Heart right ventricle (tissue), 16 donors: ENCODE results near the gene PARP2. TPM values are rescaled to one million over a fixed set of nuclear protein-coding genes. Genes with fewer than 3 reads are reported as not detected.

ENCODE experiments used
- ATAC-seq, 8 donors: fragments of 200-7000 bp; cut with Tn5 transposase; one replicate each; pipeline ENCODE4 v1.9.1; 2020; ENCODE audit warnings: mild to moderate bottlenecking in 8 of 8, moderate library complexity in 8 of 8, moderate number of reproducible peaks in 1 of 8
- DNase-seq, 2 donors: peaks; one replicate each; pipeline ENCODE4 v3.0.0-alpha.2; 2020
- H3K27ac ChIP-seq, 10 donors: fragments of 200-600 bp; sonication (generic) in 2 of 10; one replicate each; pipeline versions ENCODE4 v1.5.0 to v1.8.0; 2020 to 2022; ENCODE audit warnings: mild to moderate bottlenecking in 3 of 10
- H3K27me3 ChIP-seq, 7 donors: fragments of 200-600 bp; one replicate each; pipeline ENCODE4 v1.8.0; 2021 to 2022; ENCODE audit warnings: mild to moderate bottlenecking in 2 of 7
- H3K36me3 ChIP-seq, 9 donors: fragments of 200-600 bp; sonication (generic) in 1 of 9; one replicate each; pipeline versions ENCODE4 v1.5.0 to v1.8.0; 2020 to 2022; ENCODE audit warnings: mild to moderate bottlenecking in 2 of 9
- H3K4me1 ChIP-seq, 9 donors: fragments of 200-600 bp; sonication (generic) in 1 of 9; one replicate each; pipeline versions ENCODE4 v1.5.0 to v1.8.0; 2020 to 2022; ENCODE audit warnings: mild to moderate bottlenecking in 4 of 9
- H3K4me3 ChIP-seq, 10 donors: fragments of 200-600 bp; sonication (generic) in 2 of 10; one replicate each; pipeline versions ENCODE4 v1.5.0 to v1.8.0; 2020 to 2022; ENCODE audit warnings: mild to moderate bottlenecking in 7 of 10, moderate library complexity in 2 of 10
- H3K9me3 ChIP-seq, 11 donors: fragments of 200-600 bp in 10 of 11; sonication (generic) in 2 of 11; one replicate each; pipeline versions ENCODE4 v1.5.0 to v1.8.0; 2013 to 2022; ENCODE audit warnings: mild to moderate bottlenecking in 2 of 11, control low read depth in 1 of 11, moderate library complexity in 1 of 11
- WGBS, 2 donors: extraction: QIAGEN DNeasy Blood & Tissue Kit; methylation state at CpG; one replicate each; pipeline ENCODE4 v1.1.7; 2013; ENCODE audit warnings: inconsistent platforms in 1 of 2; 5-methylcytosine and 5-hydroxymethylcytosine counted together
- intact Hi-C, 10 donors: fragments of 100-400 bp; cut with DNase I; formaldehyde crosslinking; loops; one replicate each; pipeline versions ENCODE4 v1.11.1 to v1.14.2; 2022
- polyA plus RNA-seq, 2 donors: library from polyadenylated mRNA; stranded (reverse); fragments of 200-250 nt; gene quantifications; one replicate each; pipeline ENCODE4 v1.2.3, GENCODE V29; 2013
- total RNA-seq, 10 donors: library from RNA; stranded (reverse); fragmentation: NEBNext Ultra II Directional in 3 of 10; extraction: Animal tissue kit (Norgen Biotek cat#: 25700) in 3 of 10; gene quantifications; one replicate each; pipeline versions ENCODE4 v1.2.1 to v1.2.4, GENCODE V29; 2021 to 2023
- TF ChIP-seq, protein P1 (sequence below), 9 donors: fragments of 200-600 bp; sonication (generic) in 2 of 9; IDR thresholded peaks; one replicate each; pipeline versions ENCODE4 v1.5.0 to v1.8.0; 2021 to 2022; ENCODE audit warnings: antibody characterized with exemption in 9 of 9, mild to moderate bottlenecking in 5 of 9, moderate library complexity in 1 of 9
- donor health status: Arrhythmogenic right ventricular cardiomyopathy.
- donor health status: ischemic (EF 13 %, LVEDD 7.1; RV severe dilation, severe dysfunction).
- donor health status: healthy with polysubstance abuse.
- donor health status: DM: no; HTN: yes; CAD: no.
- donor health status: DM: no; HTN: no; CAD: no.
- donor health status: ischemic (EF 25% LVEDD 6.9; RV normal size, moderate dysfunction).
- donor health status: ischemic (EF 25% LVEDD 5.7; RV mildly dilated, moderate dysfunction).
- donor health status: healthy.
- donor health status: DM: yes; HTN: yes; CAD: no.
- donor health status: Ischemic cardiomyopathy.
- donor health status: ischemic (EF 35%, LVEDD 5.7; RV mildly dilated, moderate dysfunction).
- donor health status: nonischemic (EF 11% LVEDD 7.7; RV severe dilation, severe dysfunction).
- donor health status: DM: yes; HTN: yes; CAD: no.
- donor health status: PGD.
- donor health status: ischemic (EF 29% LVEDD 5.4; RV normal size, mild dysfunction).
- donor health status: nonischemic (EF 23%, LVEDD 6.1; RV moderate dilation, normal function).

Gene PARP2
- total and polyA plus RNA-seq, 12 donors = 13.5 to 19.5 (median 16.0) TPM

DNA sequence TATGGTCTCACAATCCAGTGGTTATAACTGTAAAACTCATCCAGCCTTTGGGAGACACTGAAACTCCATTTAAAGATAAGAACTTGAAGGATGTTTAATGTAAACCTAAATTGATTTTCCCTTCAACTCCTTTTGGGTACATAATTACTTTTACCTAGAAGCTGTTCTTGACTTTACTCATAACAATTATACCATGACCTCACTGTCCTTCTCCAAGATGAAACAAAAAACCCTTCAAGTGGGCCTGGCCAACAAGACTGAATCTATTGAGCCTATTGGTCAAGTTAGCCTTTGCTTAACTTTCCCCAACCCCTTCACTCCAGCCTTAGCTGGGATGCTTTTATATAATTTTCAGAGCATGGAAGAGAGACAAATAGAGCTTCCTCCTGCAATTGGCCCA, 22.5 kb downstream of the PARP2 start:
- no peaks in the 10 kb centered on the region for H3K4me1 ChIP-seq
- intact Hi-C loops = no loop called here
- H3K27me3 ChIP-seq = no peaks in the 10 kb centered on the region
- H3K36me3 ChIP-seq = peaks cover 0 to 100% (median 42%) of the 10 kb centered on the region in 9 donors
- H3K4me3 ChIP-seq = no peak overlapping the region
- no peak overlapping the region for H3K27ac ChIP-seq
- ATAC-seq (no peak), DNase-seq (no peak)
- TF ChIP-seq, protein P1, sequence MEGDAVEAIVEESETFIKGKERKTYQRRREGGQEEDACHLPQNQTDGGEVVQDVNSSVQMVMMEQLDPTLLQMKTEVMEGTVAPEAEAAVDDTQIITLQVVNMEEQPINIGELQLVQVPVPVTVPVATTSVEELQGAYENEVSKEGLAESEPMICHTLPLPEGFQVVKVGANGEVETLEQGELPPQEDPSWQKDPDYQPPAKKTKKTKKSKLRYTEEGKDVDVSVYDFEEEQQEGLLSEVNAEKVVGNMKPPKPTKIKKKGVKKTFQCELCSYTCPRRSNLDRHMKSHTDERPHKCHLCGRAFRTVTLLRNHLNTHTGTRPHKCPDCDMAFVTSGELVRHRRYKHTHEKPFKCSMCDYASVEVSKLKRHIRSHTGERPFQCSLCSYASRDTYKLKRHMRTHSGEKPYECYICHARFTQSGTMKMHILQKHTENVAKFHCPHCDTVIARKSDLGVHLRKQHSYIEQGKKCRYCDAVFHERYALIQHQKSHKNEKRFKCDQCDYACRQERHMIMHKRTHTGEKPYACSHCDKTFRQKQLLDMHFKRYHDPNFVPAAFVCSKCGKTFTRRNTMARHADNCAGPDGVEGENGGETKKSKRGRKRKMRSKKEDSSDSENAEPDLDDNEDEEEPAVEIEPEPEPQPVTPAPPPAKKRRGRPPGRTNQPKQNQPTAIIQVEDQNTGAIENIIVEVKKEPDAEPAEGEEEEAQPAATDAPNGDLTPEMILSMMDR (IDR thresholded peaks at IDR 0.05) = no peak
- no peaks in the 10 kb centered on the region for H3K9me3 ChIP-seq

- Histone ChIP-seq H3K36me3 (peaks cover 0 to 100% (median 91%) of the 10 kb centered on the region in 9 donors), H3K27me3 (no peaks in the 10 kb centered on the region), H3K4me3 (no peak overlapping the region), H3K27ac (no peak overlapping the region), H3K9me3 (no peaks in the 10 kb centered on the region), H3K4me1 (no peaks in the 10 kb centered on the region)
- intact Hi-C loops = no loop called here
- DNase-seq = no peak
- no peak for ATAC-seq
- 87 to 92% methylated on average over 5 of the region's 5 CpGs for WGBS, 2 donors
- TF ChIP-seq, protein P1 (IDR thresholded peaks at IDR 0.05) = no peak
These were observed 29.4 kb downstream of the PARP2 start for GRCh38 chr14:20372796-20373195.

DNA sequence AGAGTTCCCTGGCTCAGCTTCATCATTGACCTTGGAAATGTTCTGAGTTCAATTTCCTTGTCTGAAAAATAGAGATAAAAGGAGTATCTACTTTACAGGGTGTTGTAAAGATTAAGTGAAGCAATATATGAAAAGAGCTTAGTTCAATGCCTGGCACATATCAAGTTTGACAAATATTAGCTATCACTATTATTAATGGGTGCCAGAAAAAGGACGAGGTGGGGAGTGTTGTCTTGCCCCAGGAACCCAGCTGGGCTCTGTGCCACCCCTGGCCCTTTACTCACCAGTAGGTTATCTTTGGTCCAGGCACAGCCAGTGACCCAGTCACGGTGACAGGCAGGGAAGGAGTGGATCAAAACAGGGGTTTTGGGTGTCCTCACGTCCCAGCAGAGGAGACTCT, 32.0 kb downstream of the PARP2 start:
- no peaks in the 10 kb centered on the region for H3K27me3 ChIP-seq
- no peak for ATAC-seq
- H3K9me3 ChIP-seq = no peaks in the 10 kb centered on the region
- intact Hi-C loops = no loop called here
- no peak overlapping the region for H3K4me3 ChIP-seq
- TF ChIP-seq, protein P1 (IDR thresholded peaks at IDR 0.05) = no peak
- H3K36me3 ChIP-seq = peaks cover 3 to 100% (median 93%) of the 10 kb centered on the region in 9 donors
- WGBS, 2 donors = 63 to 85% methylated on average over 3 of the region's 3 CpGs
- no peak for DNase-seq
- H3K27ac ChIP-seq = no peak overlapping the region
- no peaks in the 10 kb centered on the region for H3K4me1 ChIP-seq

DNA sequence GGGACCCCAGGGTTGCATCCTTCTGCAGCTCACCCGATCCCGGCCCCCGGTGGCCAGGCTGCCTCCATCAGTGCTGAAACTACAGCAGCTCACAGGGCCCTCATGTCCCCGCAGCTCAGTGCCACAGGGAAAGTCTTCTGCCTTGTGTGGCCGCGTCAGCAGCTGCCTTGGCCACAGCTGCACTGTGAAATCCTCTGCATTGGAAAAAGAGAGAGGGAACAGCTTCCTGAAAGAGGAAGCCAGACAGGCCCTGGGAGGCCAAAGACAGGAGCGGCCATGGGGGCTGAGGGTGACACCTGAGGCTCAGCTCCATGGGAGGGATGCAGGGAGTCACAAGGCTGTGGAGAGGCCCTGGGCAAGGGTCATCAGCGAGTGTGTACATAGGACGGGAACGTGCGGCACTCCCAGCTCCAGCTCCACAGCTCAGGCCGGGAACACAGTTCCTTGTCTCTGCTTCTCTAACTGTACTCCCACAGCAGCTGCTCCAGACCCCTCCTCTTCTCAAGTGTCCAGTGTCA, 32.7 kb downstream of the PARP2 start:
- H3K27ac ChIP-seq = no peak overlapping the region
- WGBS, 2 donors = 94 to 95% methylated on average over 12 of the region's 12 CpGs
- DNase-seq (no peak), ATAC-seq (no peak)
- TF ChIP-seq, protein P1 (IDR thresholded peaks at IDR 0.05) = no peak
- intact Hi-C loops = no loop called here
- H3K27me3 ChIP-seq = no peaks in the 10 kb centered on the region
- H3K4me3 ChIP-seq = no peak overlapping the region
- H3K9me3 ChIP-seq = no peaks in the 10 kb centered on the region
- peaks cover 8 to 100% (median 92%) of the 10 kb centered on the region in 9 donors for H3K36me3 ChIP-seq
- H3K4me1 ChIP-seq = no peaks in the 10 kb centered on the region
